ENCODE measurements around the gene PPP1R9A.

The PPP1R9A gene

GRCh38 chr7:95054386-95054785 lies 147.0 kb downstream of the PPP1R9A start:
- Histone ChIP-seq H3K27me3 (ENCODE audit: control insufficient read depth, low read length) (no peaks in the 10 kb centered on the region), H3K4me3 (ENCODE audit: low read length) (no peak overlapping the region), H3K4me1 (ENCODE audit: control insufficient read depth, low read length) (no peaks in the 10 kb centered on the region), H3K4me2 (ENCODE audit: low read length) (no peak overlapping the region), H3K27ac (ENCODE audit: low read depth, low read length) (no peak overlapping the region), H4K20me1 (ENCODE audit: control insufficient read depth, insufficient read depth, low read depth, low read length) (no peaks in the 10 kb centered on the region), H3F3A (ENCODE audit: control insufficient read depth, insufficient read depth) (no peaks in the 10 kb centered on the region), H3K9me3 (ENCODE audit: control insufficient read depth, insufficient read depth, low read length) (no peaks in the 10 kb centered on the region), H3K79me2 (ENCODE audit: control insufficient read depth, low read length) (no peaks in the 10 kb centered on the region), H3K36me3 (ENCODE audit: control insufficient read depth, low read length) (no peaks in the 10 kb centered on the region), H3K9me2 (replicated peaks; ENCODE audit: control insufficient read depth, low read length) (no peaks in the 10 kb centered on the region)
- TF ChIP-seq EZH2phosphoT487 (IDR thresholded peaks at IDR 0.05; ENCODE audit: borderline replicate concordance, low read length) (no peak), CTCF (IDR thresholded peaks at IDR 0.05; ENCODE audit: low read depth, low read length, poor library complexity, severe bottlenecking) (no peak)

- H3K9me2 ChIP-seq (replicated peaks; ENCODE audit: control insufficient read depth, low read length) = no peaks in the 10 kb centered on the region
- H3K79me2 ChIP-seq (ENCODE audit: control insufficient read depth, low read length) = no peaks in the 10 kb centered on the region
- TF ChIP-seq EZH2phosphoT487 (IDR thresholded peaks at IDR 0.05; ENCODE audit: borderline replicate concordance, low read length) (no peak), CTCF (IDR thresholded peaks at IDR 0.05; ENCODE audit: low read depth, low read length, poor library complexity, severe bottlenecking) (no peak)
- H3K4me3 ChIP-seq (ENCODE audit: low read length) = no peak overlapping the region
- H4K20me1 ChIP-seq (ENCODE audit: control insufficient read depth, insufficient read depth, low read depth, low read length) = no peaks in the 10 kb centered on the region
- no peak overlapping the region for H3K4me2 ChIP-seq (ENCODE audit: low read length)
- H3K27ac ChIP-seq (ENCODE audit: low read depth, low read length) = no peak overlapping the region
- no peaks in the 10 kb centered on the region for H3F3A ChIP-seq (ENCODE audit: control insufficient read depth, insufficient read depth)
- no peaks in the 10 kb centered on the region for H3K9me3 ChIP-seq (ENCODE audit: control insufficient read depth, insufficient read depth, low read length)
- H3K27me3 ChIP-seq (ENCODE audit: control insufficient read depth, low read length) = no peaks in the 10 kb centered on the region
- no peaks in the 10 kb centered on the region for H3K36me3 ChIP-seq (ENCODE audit: control insufficient read depth, low read length)
- no peaks in the 10 kb centered on the region for H3K4me1 ChIP-seq (ENCODE audit: control insufficient read depth, low read length)
Observed at GRCh38 chr7:95055295-95055694, 147.9 kb downstream of the PPP1R9A start.

- H3K9me3 ChIP-seq (ENCODE audit: control insufficient read depth, insufficient read depth, low read length) = no peaks in the 10 kb centered on the region
- no peaks in the 10 kb centered on the region for H3K9me2 ChIP-seq (replicated peaks; ENCODE audit: control insufficient read depth, low read length)
- H3K79me2 ChIP-seq (ENCODE audit: control insufficient read depth, low read length) = no peaks in the 10 kb centered on the region
- no peaks in the 10 kb centered on the region for H3F3A ChIP-seq (ENCODE audit: control insufficient read depth, insufficient read depth)
- H3K27ac ChIP-seq (ENCODE audit: low read depth, low read length) = no peak overlapping the region
- TF ChIP-seq CTCF (IDR thresholded peaks at IDR 0.05; ENCODE audit: low read depth, low read length, poor library complexity, severe bottlenecking) (no peak), EZH2phosphoT487 (IDR thresholded peaks at IDR 0.05; ENCODE audit: borderline replicate concordance, low read length) (no peak)
- H4K20me1 ChIP-seq (ENCODE audit: control insufficient read depth, insufficient read depth, low read depth, low read length) = no peaks in the 10 kb centered on the region
- no peaks in the 10 kb centered on the region for H3K36me3 ChIP-seq (ENCODE audit: control insufficient read depth, low read length)
- H3K4me1 ChIP-seq (ENCODE audit: control insufficient read depth, low read length) = no peaks in the 10 kb centered on the region
- no peak overlapping the region for H3K4me3 ChIP-seq (ENCODE audit: low read length)
- H3K27me3 ChIP-seq (ENCODE audit: control insufficient read depth, low read length) = no peaks in the 10 kb centered on the region
- no peak overlapping the region for H3K4me2 ChIP-seq (ENCODE audit: low read length)
Observed at GRCh38 chr7:95056107-95056739, 148.8 kb downstream of the PPP1R9A start.

All from DOHH2 (cell line).